Natural killer cell (primary cell): ENCODE data around the gene RAB44. TPM values are rescaled to one million over a fixed set of nuclear protein-coding genes. Genes with fewer than 3 reads are reported as not detected.

Experiments
- ATAC-seq, 3 donors: fragments of 150-1000 bp in 2 of 3; fragments of 200-7000 bp in 1 of 3; cut with Tn5 transposase; 1 replicate in 1 of 3; 2 replicates in 2 of 3; pipeline ENCODE4 v1.10.0; 2021; ENCODE audit warnings: mild to moderate bottlenecking in 2 of 3, moderate library complexity in 2 of 3
- DNase-seq, 2 donors: peaks; one replicate each; pipeline versions ENCODE4 v3.0.0 to v3.0.0-alpha.2; 2013 to 2021; ENCODE audit warnings: mixed read lengths in 1 of 2
- H3K27ac ChIP-seq: one replicate; pipeline ENCODE4 v1.5.1; 2013; ENCODE audit warnings: mild to moderate bottlenecking, low read length
- H3K27me3 ChIP-seq: one replicate; pipeline ENCODE4 v1.6.1; 2013; ENCODE audit warnings: low read length; ENCODE audit not compliant: control insufficient read depth, insufficient read depth
- H3K36me3 ChIP-seq: one replicate; pipeline ENCODE4 v1.6.1; 2013; ENCODE audit warnings: low read length; ENCODE audit not compliant: control insufficient read depth, insufficient read depth
- H3K4me1 ChIP-seq: one replicate; pipeline ENCODE4 v1.6.1; 2013; ENCODE audit warnings: low read length; ENCODE audit not compliant: control insufficient read depth, insufficient read depth
- H3K4me3 ChIP-seq: one replicate; pipeline ENCODE4 v1.5.1; 2013; ENCODE audit warnings: low read length
- H3K9me3 ChIP-seq: one replicate; pipeline ENCODE4 v1.6.1; 2013; ENCODE audit warnings: low read length; ENCODE audit not compliant: control insufficient read depth, insufficient read depth
- H3K27ac Mint-ChIP-seq, 2 donors: one replicate each; pipeline ENCODE4 v1.8.0; 2022; ENCODE audit warnings: mild to moderate bottlenecking in 2 of 2, mixed read lengths in 2 of 2, moderate library complexity in 1 of 2
- H3K27me3 Mint-ChIP-seq, 2 donors: one replicate each; pipeline ENCODE4 v1.8.0; 2022; ENCODE audit warnings: low read depth in 2 of 2, mixed read lengths in 2 of 2
- H3K36me3 Mint-ChIP-seq: one replicate; pipeline ENCODE4 v1.8.0; 2022; ENCODE audit warnings: mixed read lengths
- H3K4me1 Mint-ChIP-seq, 2 donors: one replicate each; pipeline ENCODE4 v1.8.0; 2022; ENCODE audit warnings: mixed read lengths in 2 of 2
- H3K4me3 Mint-ChIP-seq: one replicate; pipeline ENCODE4 v1.8.0; 2022; ENCODE audit warnings: mild to moderate bottlenecking, moderate library complexity, mixed read lengths
- H3K9me3 Mint-ChIP-seq, 2 donors: one replicate each; pipeline ENCODE4 v1.8.0; 2022; ENCODE audit warnings: mixed read lengths in 2 of 2
- WGBS: methylation state at CpG from one replicate; pipeline ENCODE4 v1.1.7; 2013; ENCODE audit warnings: missing lambda C conversion rate; ENCODE audit not compliant: insufficient coverage; 5-methylcytosine and 5-hydroxymethylcytosine counted together
- intact Hi-C: fragments of 100-400 bp; cut with micrococcal nuclease; formaldehyde crosslinking; loops from one replicate; pipeline ENCODE4 v1.14.2; 2022
- total RNA-seq, 4 donors: library from RNA; stranded (reverse); fragments of 120-200 nt in 1 of 4; gene quantifications; one replicate each; pipeline versions ENCODE4 v1.2.3 to v1.2.4, GENCODE V29; 2013 to 2022
- TF ChIP-seq, protein P1 (sequence below): fragments of 200-600 bp; IDR thresholded peaks from one replicate; pipeline ENCODE4 v1.8.0; 2022; ENCODE audit warnings: antibody characterized with exemption

RAB44 gene
- total RNA-seq, 3 donors from 2014 or later (not counting 1 experiment from before 2014, with no cell fraction given) = 0.09 to 12.9 (median 0.70) TPM

DNA sequence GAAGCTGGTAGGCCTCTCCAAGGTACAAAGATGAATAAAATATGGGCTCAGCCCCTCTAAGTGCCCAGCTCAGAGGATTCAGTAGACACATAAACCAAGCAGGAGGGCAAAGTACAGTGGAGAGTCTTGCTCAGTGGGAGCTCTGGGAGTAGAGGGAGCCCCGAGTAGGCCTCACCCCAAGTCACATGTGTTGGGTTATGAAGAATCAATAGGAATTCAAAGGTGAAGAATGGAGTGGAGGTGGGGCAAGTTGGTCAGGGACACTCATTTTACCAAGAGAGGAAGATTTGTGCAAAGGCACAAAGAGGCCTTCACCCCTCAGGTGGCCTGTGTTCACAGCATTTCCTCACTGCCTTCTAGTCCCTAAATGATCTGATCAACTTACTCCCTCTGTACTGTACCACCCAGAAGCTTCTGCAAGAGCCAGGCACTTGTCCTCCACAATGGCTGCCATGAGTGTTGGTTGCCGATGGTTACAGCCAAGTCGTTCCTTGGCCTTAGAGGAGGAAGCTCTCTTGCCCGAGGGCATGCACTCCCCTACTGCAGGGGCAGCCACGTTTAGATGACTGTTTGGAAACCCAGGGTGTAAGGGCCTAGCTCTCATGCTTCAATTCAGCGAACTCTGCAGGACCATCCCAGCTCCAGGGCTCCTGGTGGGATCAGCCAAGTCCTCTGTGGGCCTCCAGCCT is 25.8 kb upstream of the RAB44 start:
- ATAC-seq (no peak), DNase-seq (no peak)
- Mint-ChIP-seq H3K4me1 (peaks cover 0 to under 1% of the 10 kb centered on the region in 2 donors), H3K27ac (no peak overlapping the region), H3K4me3 (no peak overlapping the region), H3K36me3 (no peaks in the 10 kb centered on the region), H3K9me3 (no peaks in the 10 kb centered on the region), H3K27me3 (no peaks in the 10 kb centered on the region)
- H3K27ac ChIP-seq = no peak overlapping the region
- H3K27me3 ChIP-seq = no peaks in the 10 kb centered on the region
- WGBS = 87% methylated on average over 6 of the region's 6 CpGs
- intact Hi-C loops = no loop called here
- no peaks in the 10 kb centered on the region for H3K36me3 ChIP-seq
- H3K4me3 ChIP-seq = no peak overlapping the region
- no peaks in the 10 kb centered on the region for H3K4me1 ChIP-seq
- TF ChIP-seq, protein P1, sequence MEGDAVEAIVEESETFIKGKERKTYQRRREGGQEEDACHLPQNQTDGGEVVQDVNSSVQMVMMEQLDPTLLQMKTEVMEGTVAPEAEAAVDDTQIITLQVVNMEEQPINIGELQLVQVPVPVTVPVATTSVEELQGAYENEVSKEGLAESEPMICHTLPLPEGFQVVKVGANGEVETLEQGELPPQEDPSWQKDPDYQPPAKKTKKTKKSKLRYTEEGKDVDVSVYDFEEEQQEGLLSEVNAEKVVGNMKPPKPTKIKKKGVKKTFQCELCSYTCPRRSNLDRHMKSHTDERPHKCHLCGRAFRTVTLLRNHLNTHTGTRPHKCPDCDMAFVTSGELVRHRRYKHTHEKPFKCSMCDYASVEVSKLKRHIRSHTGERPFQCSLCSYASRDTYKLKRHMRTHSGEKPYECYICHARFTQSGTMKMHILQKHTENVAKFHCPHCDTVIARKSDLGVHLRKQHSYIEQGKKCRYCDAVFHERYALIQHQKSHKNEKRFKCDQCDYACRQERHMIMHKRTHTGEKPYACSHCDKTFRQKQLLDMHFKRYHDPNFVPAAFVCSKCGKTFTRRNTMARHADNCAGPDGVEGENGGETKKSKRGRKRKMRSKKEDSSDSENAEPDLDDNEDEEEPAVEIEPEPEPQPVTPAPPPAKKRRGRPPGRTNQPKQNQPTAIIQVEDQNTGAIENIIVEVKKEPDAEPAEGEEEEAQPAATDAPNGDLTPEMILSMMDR = no peak
- H3K9me3 ChIP-seq = no peaks in the 10 kb centered on the region

DNA sequence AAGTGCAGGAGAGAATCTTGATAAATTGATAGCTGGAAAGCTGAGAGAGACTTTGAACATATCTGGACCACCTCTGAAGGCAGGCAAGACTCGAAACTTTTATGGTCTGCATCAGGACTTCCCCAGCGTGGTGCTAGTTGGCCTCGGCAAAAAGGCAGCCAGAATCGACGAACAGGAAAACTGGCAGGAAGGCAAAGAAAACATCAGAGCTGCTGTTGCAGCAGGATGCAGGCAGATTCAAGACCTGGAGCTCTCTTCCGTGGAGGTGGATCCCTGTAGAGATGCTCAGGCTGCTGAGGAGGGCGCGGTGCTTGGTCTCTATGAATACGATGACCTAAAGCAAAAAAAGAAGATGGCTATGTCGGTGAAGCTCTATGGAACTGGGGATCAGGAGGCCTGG is 23.7 kb upstream of the RAB44 start:
- Mint-ChIP-seq H3K27ac (no peak overlapping the region), H3K36me3 (no peaks in the 10 kb centered on the region), H3K4me3 (no peak overlapping the region), H3K27me3 (peaks cover 0 to 2% of the 10 kb centered on the region in 2 donors), H3K9me3 (no peaks in the 10 kb centered on the region), H3K4me1 (peaks cover 10 to 17% of the 10 kb centered on the region in 2 donors)
- H3K4me3 ChIP-seq = no peak overlapping the region
- peaks cover 11% of the 10 kb centered on the region for H3K4me1 ChIP-seq
- H3K36me3 ChIP-seq = no peaks in the 10 kb centered on the region
- DNase-seq = no peak
- H3K27me3 ChIP-seq = no peaks in the 10 kb centered on the region
- WGBS = 85% methylated on average over 10 of the region's 10 CpGs
- H3K9me3 ChIP-seq = no peaks in the 10 kb centered on the region
- no peak overlapping the region for H3K27ac ChIP-seq
- intact Hi-C loops = no loop called here
- ATAC-seq = no peak
- TF ChIP-seq, protein P1 = no peak

DNA sequence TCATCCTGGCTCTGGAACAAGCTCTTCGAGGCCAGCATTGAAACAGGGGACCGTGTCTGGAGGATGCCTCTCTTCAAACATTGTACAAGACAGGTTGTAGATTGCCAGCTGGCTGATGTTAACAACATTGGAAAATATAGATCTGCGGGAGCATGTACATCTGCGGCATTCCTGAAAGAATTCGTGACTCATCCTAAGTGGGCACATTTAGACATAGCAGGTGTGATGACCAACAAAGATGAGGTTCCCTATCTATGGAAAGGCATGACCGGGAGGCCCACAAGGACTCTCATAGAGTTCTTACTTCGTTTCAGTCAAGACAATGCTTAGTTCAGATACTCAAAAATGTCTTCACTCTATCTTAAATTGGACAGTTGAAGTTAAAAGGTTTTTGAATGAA is 22.7 kb upstream of the RAB44 start:
- Histone ChIP-seq H3K4me3 (no peak overlapping the region), H3K9me3 (no peaks in the 10 kb centered on the region), H3K4me1 (peaks cover 21% of the 10 kb centered on the region), H3K27ac (no peak overlapping the region), H3K27me3 (peaks cover 5% of the 10 kb centered on the region), H3K36me3 (no peaks in the 10 kb centered on the region)
- H3K36me3 Mint-ChIP-seq = no peaks in the 10 kb centered on the region
- H3K27me3 Mint-ChIP-seq = peaks cover 0 to 2% of the 10 kb centered on the region in 2 donors
- H3K9me3 Mint-ChIP-seq = no peaks in the 10 kb centered on the region
- WGBS = 94% methylated on average over 7 of the region's 7 CpGs
- peaks cover 15 to 19% of the 10 kb centered on the region in 2 donors for H3K4me1 Mint-ChIP-seq
- DNase-seq (no peak), ATAC-seq (no peak)
- H3K27ac Mint-ChIP-seq = no peak overlapping the region
- TF ChIP-seq, protein P1 = no peak
- intact Hi-C loops = no loop called here
- no peak overlapping the region for H3K4me3 Mint-ChIP-seq
